Measurements from ENCODE around the gene OR8G5.

DNA sequence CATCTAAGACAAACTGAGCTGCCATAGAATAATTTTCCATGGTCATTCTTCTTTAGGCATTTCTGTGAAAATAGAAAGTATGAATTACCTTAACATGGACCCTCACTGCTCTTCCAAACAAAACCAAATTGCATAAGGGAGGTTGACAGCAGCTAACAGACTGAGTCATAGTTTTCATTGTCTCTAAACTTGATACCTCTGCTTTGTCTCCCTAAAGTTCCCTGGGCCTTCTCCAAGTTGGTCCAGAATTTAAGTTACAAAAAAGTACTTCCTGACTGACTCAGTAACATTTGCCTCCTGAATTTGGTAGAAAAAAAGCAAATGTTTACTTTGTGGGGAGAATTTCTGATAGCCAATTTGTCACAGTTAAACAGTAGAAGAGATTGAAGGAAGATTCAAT lies 54.5 kb downstream of the OR8G5 start:
- TF ChIP-seq, protein P1, sequence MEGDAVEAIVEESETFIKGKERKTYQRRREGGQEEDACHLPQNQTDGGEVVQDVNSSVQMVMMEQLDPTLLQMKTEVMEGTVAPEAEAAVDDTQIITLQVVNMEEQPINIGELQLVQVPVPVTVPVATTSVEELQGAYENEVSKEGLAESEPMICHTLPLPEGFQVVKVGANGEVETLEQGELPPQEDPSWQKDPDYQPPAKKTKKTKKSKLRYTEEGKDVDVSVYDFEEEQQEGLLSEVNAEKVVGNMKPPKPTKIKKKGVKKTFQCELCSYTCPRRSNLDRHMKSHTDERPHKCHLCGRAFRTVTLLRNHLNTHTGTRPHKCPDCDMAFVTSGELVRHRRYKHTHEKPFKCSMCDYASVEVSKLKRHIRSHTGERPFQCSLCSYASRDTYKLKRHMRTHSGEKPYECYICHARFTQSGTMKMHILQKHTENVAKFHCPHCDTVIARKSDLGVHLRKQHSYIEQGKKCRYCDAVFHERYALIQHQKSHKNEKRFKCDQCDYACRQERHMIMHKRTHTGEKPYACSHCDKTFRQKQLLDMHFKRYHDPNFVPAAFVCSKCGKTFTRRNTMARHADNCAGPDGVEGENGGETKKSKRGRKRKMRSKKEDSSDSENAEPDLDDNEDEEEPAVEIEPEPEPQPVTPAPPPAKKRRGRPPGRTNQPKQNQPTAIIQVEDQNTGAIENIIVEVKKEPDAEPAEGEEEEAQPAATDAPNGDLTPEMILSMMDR (IDR thresholded peaks at IDR 0.05), result no peak
- no peak for TF ChIP-seq EZH2 (IDR thresholded peaks at IDR 0.05; ENCODE audit: borderline replicate concordance, insufficient read depth, low read depth, low read length, poor library complexity, severe bottlenecking)

Measured in B cell (primary cell).